Immature natural killer cell (primary cell): ENCODE data around the gene KIAA0513. TPM values are rescaled to one million over a fixed set of nuclear protein-coding genes. Genes with fewer than 3 reads are reported as not detected.
"Not testable (repeated sequence)": the region's sequence is repeated elsewhere in the genome, so short reads cannot be mapped to it uniquely, and the experiment has no call there.

ENCODE experiments used
- DNase-seq, 3 donors: peaks; one replicate each; pipeline ENCODE4 v3.0.0; 2022; ENCODE audit warnings: mixed read lengths in 1 of 3
- H3K27ac Mint-ChIP-seq, 6 donors: one replicate each; pipeline ENCODE4 v1.8.0; 2020; ENCODE audit warnings: mixed read lengths in 6 of 6, mild to moderate bottlenecking in 5 of 6, inconsistent platforms in 4 of 6, moderate library complexity in 3 of 6
- H3K27me3 Mint-ChIP-seq, 3 donors: one replicate each; pipeline ENCODE4 v1.8.0; 2020 to 2021; ENCODE audit warnings: low read depth in 3 of 3, mild to moderate bottlenecking in 3 of 3, mixed read lengths in 3 of 3, moderate library complexity in 3 of 3, inconsistent platforms in 1 of 3
- H3K36me3 Mint-ChIP-seq, 3 donors: one replicate each; pipeline ENCODE4 v1.8.0; 2020; ENCODE audit warnings: mixed read lengths in 3 of 3, inconsistent platforms in 2 of 3, mild to moderate bottlenecking in 2 of 3
- H3K4me1 Mint-ChIP-seq, 2 donors: one replicate each; pipeline ENCODE4 v1.8.0; 2020; ENCODE audit warnings: inconsistent platforms in 2 of 2, mild to moderate bottlenecking in 2 of 2, mixed read lengths in 2 of 2, moderate library complexity in 1 of 2
- H3K4me3 Mint-ChIP-seq, 5 donors: one replicate each; pipeline ENCODE4 v1.8.0; 2020; ENCODE audit warnings: mild to moderate bottlenecking in 5 of 5, mixed read lengths in 5 of 5, inconsistent platforms in 3 of 5, moderate library complexity in 3 of 5
- H3K9me3 Mint-ChIP-seq, 6 donors: one replicate each; pipeline ENCODE4 v1.8.0; 2020; ENCODE audit warnings: mild to moderate bottlenecking in 6 of 6, mixed read lengths in 6 of 6, inconsistent platforms in 4 of 6, moderate library complexity in 3 of 6
- polyA plus RNA-seq, 3 donors: library from polyadenylated mRNA; unstranded; fragments of 300-500 nt; fragmentation: Illumina TruSeq; gene quantifications; one replicate each; pipeline ENCODE4 v1.2.3, GENCODE V29; 2021

KIAA0513 gene
- polyA plus RNA-seq, 3 donors from 2014 or later = 0.11 to 8.7 (median 4.4) TPM

GRCh38 chr16:85027958-85028684, 526 bp downstream of the KIAA0513 start:
- H3K4me3 Mint-ChIP-seq = peak overlapping the region; percentile 83 to 93 (median 89)
- DNase-seq = peak in 1 of 3 donors; percentile 29
- peaks cover 6 to 16% (median 10%) of the 10 kb centered on the region in 3 donors for H3K27me3 Mint-ChIP-seq

GRCh38 chr16:85028685-85029407, 1.3 kb downstream of the KIAA0513 start:
- peak overlapping the region; percentile 68 to 92 (median 86) for H3K27ac Mint-ChIP-seq
- peaks cover 0 to 4% (median 0%) of the 10 kb centered on the region in 3 donors for H3K36me3 Mint-ChIP-seq
- peak; percentile 37 to 49 (median 43) for DNase-seq

More at GRCh38 chr16:85027958-85028684, 526 bp downstream of the KIAA0513 start:
- Mint-ChIP-seq H3K36me3 (peaks cover 0 to 4% (median 0%) of the 10 kb centered on the region in 3 donors), H3K4me1 (peaks cover 35 to 36% of the 10 kb centered on the region in 2 donors), H3K9me3 (no peaks in the 10 kb centered on the region), H3K27ac (peak overlapping the region; percentile 68 to 92 (median 86))

GRCh38 chr16:85029408-85029784, 1.8 kb downstream of the KIAA0513 start:
- Mint-ChIP-seq H3K36me3 (peaks cover 0 to 4% (median 0%) of the 10 kb centered on the region in 3 donors), H3K4me1 (peaks cover 35 to 36% of the 10 kb centered on the region in 2 donors), H3K27me3 (peaks cover 6 to 16% (median 10%) of the 10 kb centered on the region in 3 donors), H3K9me3 (peaks cover 0 to 1% (median 0%) of the 10 kb centered on the region in 6 donors), H3K27ac (peak overlapping the region; percentile 68 to 92 (median 86)), H3K4me3 (peak overlapping the region; percentile 83 to 93 (median 89))
- peak; percentile 20 to 43 (median 28) for DNase-seq

More at GRCh38 chr16:85028685-85029407, 1.3 kb downstream of the KIAA0513 start:
- Mint-ChIP-seq H3K27me3 (peaks cover 6 to 16% (median 10%) of the 10 kb centered on the region in 3 donors), H3K4me3 (peak overlapping the region; percentile 83 to 93 (median 89)), H3K9me3 (no peaks in the 10 kb centered on the region), H3K4me1 (peaks cover 35 to 36% of the 10 kb centered on the region in 2 donors)

- Mint-ChIP-seq H3K4me1 (peaks cover 35 to 36% of the 10 kb centered on the region in 2 donors), H3K9me3 (peaks cover 0 to 1% (median 0%) of the 10 kb centered on the region in 6 donors), H3K27ac (peak overlapping the region in 1 of 6 donors; percentile 92), H3K4me3 (no peak overlapping the region), H3K36me3 (peaks cover 0 to 4% (median 0%) of the 10 kb centered on the region in 3 donors), H3K27me3 (peaks cover 6 to 16% (median 10%) of the 10 kb centered on the region in 3 donors)
- DNase-seq = no peak
Observed at GRCh38 chr16:85029981-85030401, 2.4 kb downstream of the KIAA0513 start.

GRCh38 chr16:85031451-85031850, 3.9 kb downstream of the KIAA0513 start:
- no peak overlapping the region for H3K4me3 Mint-ChIP-seq
- peaks cover 0 to 7% (median 0%) of the 10 kb centered on the region in 3 donors for H3K36me3 Mint-ChIP-seq
- H3K27me3 Mint-ChIP-seq = peaks cover 6 to 12% (median 10%) of the 10 kb centered on the region in 3 donors
- H3K27ac Mint-ChIP-seq = no peak overlapping the region
- no peak for DNase-seq
- peaks cover 0 to 1% (median 0%) of the 10 kb centered on the region in 6 donors for H3K9me3 Mint-ChIP-seq
- peaks cover 30 to 31% of the 10 kb centered on the region in 2 donors for H3K4me1 Mint-ChIP-seq

- Mint-ChIP-seq H3K4me1 (peaks cover 23 to 24% of the 10 kb centered on the region in 2 donors), H3K27me3 (peaks cover 8 to 11% (median 10%) of the 10 kb centered on the region in 3 donors)
- H3K27ac Mint-ChIP-seq, H3K4me3 Mint-ChIP-seq, H3K36me3 Mint-ChIP-seq, H3K9me3 Mint-ChIP-seq, DNase-seq: not testable (repeated sequence)
Observed at GRCh38 chr16:85032187-85032586, 4.6 kb downstream of the KIAA0513 start.

GRCh38 chr16:85033171-85033570, 5.6 kb downstream of the KIAA0513 start:
- Mint-ChIP-seq H3K36me3 (peaks cover 3 to 7% (median 3%) of the 10 kb centered on the region in 3 donors), H3K27me3 (peaks cover 7 to 12% (median 8%) of the 10 kb centered on the region in 3 donors), H3K4me1 (peaks cover 18 to 19% of the 10 kb centered on the region in 2 donors), H3K9me3 (peaks cover 0 to 1% (median 0%) of the 10 kb centered on the region in 6 donors), H3K27ac (no peak overlapping the region), H3K4me3 (no peak overlapping the region)
- DNase-seq = no peak

- H3K9me3 Mint-ChIP-seq = peaks cover 0 to 1% (median 0%) of the 10 kb centered on the region in 6 donors
- DNase-seq = no peak
- peaks cover 2 to 4% of the 10 kb centered on the region in 2 donors for H3K4me1 Mint-ChIP-seq
- no peak overlapping the region for H3K4me3 Mint-ChIP-seq
- peaks cover 3 to 7% (median 4%) of the 10 kb centered on the region in 3 donors for H3K36me3 Mint-ChIP-seq
- H3K27me3 Mint-ChIP-seq = peaks cover 0 to 6% (median 2%) of the 10 kb centered on the region in 3 donors
- H3K27ac Mint-ChIP-seq = peak overlapping the region in 1 of 6 donors; percentile 17
Observed at GRCh38 chr16:85034591-85035433, 7.2 kb downstream of the KIAA0513 start.

GRCh38 chr16:85036236-85037049, 8.8 kb downstream of the KIAA0513 start:
- DNase-seq = no peak
- Mint-ChIP-seq H3K36me3 (peaks cover 3 to 7% (median 4%) of the 10 kb centered on the region in 3 donors), H3K4me1 (no peaks in the 10 kb centered on the region), H3K27ac (no peak overlapping the region), H3K9me3 (peaks cover 0 to 1% (median 0%) of the 10 kb centered on the region in 6 donors), H3K27me3 (peaks cover 0 to 6% (median 2%) of the 10 kb centered on the region in 3 donors), H3K4me3 (no peak overlapping the region)

GRCh38 chr16:85037050-85037410, 9.4 kb downstream of the KIAA0513 start:
- H3K27me3 Mint-ChIP-seq = peaks cover 0 to 6% (median 2%) of the 10 kb centered on the region in 3 donors
- no peak overlapping the region for H3K4me3 Mint-ChIP-seq
- H3K27ac Mint-ChIP-seq = peak overlapping the region in 1 of 6 donors; percentile 58
- H3K4me1 Mint-ChIP-seq = no peaks in the 10 kb centered on the region
- peaks cover 0 to 1% (median 0%) of the 10 kb centered on the region in 6 donors for H3K9me3 Mint-ChIP-seq
- DNase-seq = no peak
- H3K36me3 Mint-ChIP-seq = peaks cover 3 to 4% (median 3%) of the 10 kb centered on the region in 3 donors

- Mint-ChIP-seq H3K4me1 (no peaks in the 10 kb centered on the region), H3K9me3 (peaks cover 0 to 1% (median 0%) of the 10 kb centered on the region in 6 donors), H3K27me3 (peaks cover 0 to 6% (median 2%) of the 10 kb centered on the region in 3 donors), H3K27ac (no peak overlapping the region), H3K4me3 (no peak overlapping the region), H3K36me3 (peaks cover 3 to 9% (median 3%) of the 10 kb centered on the region in 3 donors)
- DNase-seq = no peak
Observed at GRCh38 chr16:85037721-85038120, 10.1 kb downstream of the KIAA0513 start.

GRCh38 chr16:85040685-85041084, 13.1 kb downstream of the KIAA0513 start:
- Mint-ChIP-seq H3K27me3 (peaks cover 0 to 6% (median 2%) of the 10 kb centered on the region in 3 donors), H3K9me3 (no peaks in the 10 kb centered on the region), H3K36me3 (peaks cover 3 to 9% (median 6%) of the 10 kb centered on the region in 3 donors), H3K4me3 (no peak overlapping the region), H3K27ac (no peak overlapping the region), H3K4me1 (no peaks in the 10 kb centered on the region)
- DNase-seq = no peak
